ENCODE measurements around the gene SMIM35. TPM values are rescaled to one million over a fixed set of nuclear protein-coding genes. Genes with fewer than 3 reads are reported as not detected.
A peak's percentile ranks its signal among the peaks of the same experiment; 100 is the strongest.

The SMIM35 gene
- total RNA-seq (under 1 TPM; 0.44 to 0.55 TPM), polyA plus RNA-seq (under 1 TPM; 0.21 to 0.76 TPM)

DNA sequence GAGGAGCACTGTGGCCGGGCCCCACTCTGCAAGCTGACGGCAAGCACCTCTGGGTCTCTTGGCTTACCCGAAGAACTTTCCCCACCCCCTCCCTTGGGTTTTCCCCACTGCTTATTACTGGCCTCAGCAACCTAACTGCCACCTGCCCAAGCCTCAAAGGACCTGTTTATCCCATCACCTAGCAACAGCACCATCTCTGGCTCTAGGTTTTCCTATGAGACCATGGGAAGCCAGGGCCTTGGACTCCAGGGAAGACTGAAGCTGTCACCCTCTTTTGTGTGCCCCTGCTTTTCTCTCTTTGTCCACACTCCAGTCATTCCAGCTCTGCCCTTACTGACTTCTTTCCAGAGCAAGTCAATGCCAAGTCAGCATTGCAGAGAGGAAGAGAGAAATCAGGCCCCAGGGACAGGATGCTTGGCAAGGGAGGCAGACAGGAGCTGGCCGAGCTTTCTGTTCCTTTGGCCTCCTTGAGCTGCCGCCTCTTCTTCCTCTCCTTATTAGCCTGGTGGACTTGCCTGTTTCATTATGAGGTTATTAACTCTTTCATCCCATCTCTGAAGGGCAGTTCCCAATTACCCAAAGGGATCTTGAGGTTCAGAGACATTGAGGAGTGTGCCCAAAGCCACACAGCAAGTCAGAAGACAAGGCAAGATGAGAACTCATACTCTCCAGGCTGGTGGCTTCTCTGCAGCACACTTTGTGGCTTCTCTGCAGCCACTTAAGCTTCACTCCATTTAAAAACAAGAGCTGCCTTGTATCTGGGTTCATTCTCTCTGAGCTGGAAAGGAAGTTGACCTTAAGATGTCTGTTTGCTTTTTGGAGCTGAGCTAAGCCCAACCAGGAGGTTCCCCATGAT lies at the start of gene SMIM35:
Gene SMIM35 (minus strand): TSS at position 51 of the 856 bp plus-strand sequence. CDS start 206 bp downstream, outside the sequence.
- intact Hi-C loops (cut with micrococcal nuclease) = no loop called here
- H3K27ac ChIP-seq (ENCODE audit: low read depth, low read length) = no peak within 1 kb of the TSS
- DNase-seq = no peak
- H3K36me3 Mint-ChIP-seq = peaks cover 6 to 18% of the 10 kb centered on the region in 2 donors
- peaks cover 0 to 4% of the 10 kb centered on the region in 2 donors for H3K9me3 ChIP-seq (ENCODE audit: control insufficient read depth in 1 of 2, low read length in 2 of 2)
- no peaks in the 10 kb centered on the region for H3K36me3 ChIP-seq (ENCODE audit: insufficient read depth, low read length)
- no peak within 1 kb of the TSS for H3K4me3 Mint-ChIP-seq
- H3K27ac Mint-ChIP-seq = no peak within 1 kb of the TSS
- H3K9me3 Mint-ChIP-seq = peaks cover 0 to 33% (median 27%) of the 10 kb centered on the region in 8 donors
- CTCF ChIA-PET (ENCODE audit: partially characterized antibody) = no interaction called here
- POLR2A ChIA-PET (ENCODE audit: partially characterized antibody) = no interaction called here
- peaks cover 5 to 16% of the 10 kb centered on the region in 2 donors for H3K27me3 Mint-ChIP-seq
- H3K4me1 Mint-ChIP-seq = no peaks in the 10 kb centered on the region
- no peak within 1 kb of the TSS for H3K4me3 ChIP-seq (ENCODE audit: low read length in 2 of 2)
- no peaks in the 10 kb centered on the region for H3K27me3 ChIP-seq (ENCODE audit: insufficient read depth, low read length)
- H3K4me1 ChIP-seq (ENCODE audit: insufficient read depth, low read length) = no peaks in the 10 kb centered on the region

GRCh38 chr11:118136341-118136740 lies 49.6 kb upstream of the SMIM35 start:
- intact Hi-C loops (cut with micrococcal nuclease) = no loop called here
- H3K9me3 ChIP-seq (ENCODE audit: control insufficient read depth in 1 of 2, low read length in 2 of 2) = no peaks in the 10 kb centered on the region
- no peak for DNase-seq
- Mint-ChIP-seq H3K36me3 (no peaks in the 10 kb centered on the region), H3K4me3 (no peak overlapping the region), H3K9me3 (no peaks in the 10 kb centered on the region), H3K4me1 (no peaks in the 10 kb centered on the region), H3K27me3 (peaks cover 26 to 33% of the 10 kb centered on the region in 2 donors), H3K27ac (no peak overlapping the region)
- H3K4me1 ChIP-seq (ENCODE audit: insufficient read depth, low read length) = no peaks in the 10 kb centered on the region
- no peaks in the 10 kb centered on the region for H3K27me3 ChIP-seq (ENCODE audit: insufficient read depth, low read length)
- no peaks in the 10 kb centered on the region for H3K36me3 ChIP-seq (ENCODE audit: insufficient read depth, low read length)
- ChIA-PET CTCF (ENCODE audit: partially characterized antibody) (no interaction called here), POLR2A (ENCODE audit: partially characterized antibody) (no interaction called here)
- no peak overlapping the region for H3K4me3 ChIP-seq (ENCODE audit: low read length in 2 of 2)
- no peak overlapping the region for H3K27ac ChIP-seq (ENCODE audit: low read depth, low read length)

DNA sequence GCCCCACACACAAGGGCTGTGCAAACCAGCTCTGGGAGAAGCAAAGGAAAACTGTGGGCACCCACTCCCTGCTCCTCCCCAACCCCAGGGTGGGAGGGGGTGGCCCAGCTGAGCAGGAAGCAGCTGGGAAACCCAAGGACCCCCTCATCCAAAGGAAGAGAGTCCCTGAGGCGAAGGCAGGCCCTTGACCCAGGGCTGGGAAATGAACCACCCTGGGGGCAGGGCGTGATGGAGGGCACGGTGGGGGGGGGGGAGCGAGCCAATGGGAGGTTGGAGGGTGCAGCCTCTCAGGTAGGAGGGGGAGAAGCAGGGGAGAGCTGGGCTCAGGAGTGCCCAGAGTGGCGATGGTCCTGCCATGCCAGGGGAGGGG lies 49.0 kb upstream of the SMIM35 start:
- H3K4me1 ChIP-seq (ENCODE audit: insufficient read depth, low read length) = no peaks in the 10 kb centered on the region
- no peak for DNase-seq
- ChIA-PET POLR2A (ENCODE audit: partially characterized antibody) (no interaction called here), CTCF (ENCODE audit: partially characterized antibody) (no interaction called here)
- H3K27me3 ChIP-seq (ENCODE audit: insufficient read depth, low read length) = no peaks in the 10 kb centered on the region
- H3K36me3 ChIP-seq (ENCODE audit: insufficient read depth, low read length) = no peaks in the 10 kb centered on the region
- Mint-ChIP-seq H3K27ac (no peak overlapping the region), H3K4me1 (no peaks in the 10 kb centered on the region), H3K36me3 (no peaks in the 10 kb centered on the region), H3K4me3 (no peak overlapping the region), H3K9me3 (no peaks in the 10 kb centered on the region), H3K27me3 (peaks cover 22 to 32% of the 10 kb centered on the region in 2 donors)
- no peak overlapping the region for H3K4me3 ChIP-seq (ENCODE audit: low read length in 2 of 2)
- intact Hi-C loops (cut with micrococcal nuclease) = no loop called here
- H3K9me3 ChIP-seq (ENCODE audit: control insufficient read depth in 1 of 2, low read length in 2 of 2) = no peaks in the 10 kb centered on the region
- H3K27ac ChIP-seq (ENCODE audit: low read depth, low read length) = no peak overlapping the region

DNA sequence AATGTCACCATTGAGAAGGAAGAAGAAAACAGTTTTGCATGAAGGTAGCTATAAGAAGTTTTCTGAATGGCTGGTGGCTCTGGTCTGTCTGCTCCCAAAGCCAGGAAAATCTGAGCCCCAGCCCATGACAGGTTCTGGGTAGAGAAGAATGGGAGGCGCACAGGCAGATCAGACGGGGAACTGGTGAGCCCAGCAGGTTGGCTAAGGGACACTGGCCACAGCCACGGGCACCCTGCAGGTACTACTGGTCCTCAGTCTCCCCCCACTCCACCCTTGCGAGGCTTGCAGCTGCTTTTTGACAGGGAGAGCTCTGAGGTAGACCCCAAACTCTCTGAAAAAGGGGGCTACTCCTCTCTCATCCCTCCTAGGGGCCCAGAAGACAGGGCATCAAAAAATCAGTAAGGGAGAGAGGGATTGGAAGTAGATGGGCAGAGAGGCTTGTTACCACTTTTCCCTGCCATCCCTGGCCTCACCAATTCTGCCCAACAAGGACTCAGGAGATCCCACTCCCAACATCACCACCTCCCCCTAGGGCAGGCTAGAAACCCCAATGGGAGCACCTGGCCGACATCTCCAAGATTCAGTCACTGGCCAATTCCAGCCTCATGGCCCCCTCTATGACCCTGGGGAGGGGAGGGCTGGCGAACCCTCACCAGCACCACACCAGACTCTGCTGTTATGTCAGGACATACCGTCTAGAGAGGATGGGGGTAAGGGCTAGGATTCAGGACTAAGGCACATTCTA lies 48.5 kb upstream of the SMIM35 start:
- intact Hi-C loops (cut with micrococcal nuclease) = no loop called here
- H3K36me3 Mint-ChIP-seq = no peaks in the 10 kb centered on the region
- no peak overlapping the region for H3K27ac Mint-ChIP-seq
- Histone ChIP-seq H3K27ac (ENCODE audit: low read depth, low read length) (no peak overlapping the region), H3K36me3 (ENCODE audit: insufficient read depth, low read length) (no peaks in the 10 kb centered on the region), H3K4me3 (ENCODE audit: low read length in 2 of 2) (no peak overlapping the region), H3K27me3 (ENCODE audit: insufficient read depth, low read length) (no peaks in the 10 kb centered on the region), H3K4me1 (ENCODE audit: insufficient read depth, low read length) (no peaks in the 10 kb centered on the region), H3K9me3 (ENCODE audit: control insufficient read depth in 1 of 2, low read length in 2 of 2) (no peaks in the 10 kb centered on the region)
- H3K4me1 Mint-ChIP-seq = no peaks in the 10 kb centered on the region
- POLR2A ChIA-PET (ENCODE audit: partially characterized antibody) = no interaction called here
- CTCF ChIA-PET (ENCODE audit: partially characterized antibody) = interaction anchor here (1.1 to 1.8 kb wide), 3 partner anchors 8 to 1221 kb away, joined by 3 to 4 read pairs (median 3); no protein-coding TSS in a partner anchor
- DNase-seq = no peak
- H3K4me3 Mint-ChIP-seq = no peak overlapping the region
- peaks cover 18 to 27% of the 10 kb centered on the region in 2 donors for H3K27me3 Mint-ChIP-seq
- H3K9me3 Mint-ChIP-seq = no peaks in the 10 kb centered on the region

GRCh38 chr11:118133816-118134215 lies 47.1 kb upstream of the SMIM35 start:
- CTCF ChIA-PET (ENCODE audit: partially characterized antibody) = interaction anchor here (1.1 to 2.1 kb wide), 4 partner anchors 10 to 1222 kb away, joined by 3 to 9 read pairs (median 4); no protein-coding TSS in a partner anchor

DNA sequence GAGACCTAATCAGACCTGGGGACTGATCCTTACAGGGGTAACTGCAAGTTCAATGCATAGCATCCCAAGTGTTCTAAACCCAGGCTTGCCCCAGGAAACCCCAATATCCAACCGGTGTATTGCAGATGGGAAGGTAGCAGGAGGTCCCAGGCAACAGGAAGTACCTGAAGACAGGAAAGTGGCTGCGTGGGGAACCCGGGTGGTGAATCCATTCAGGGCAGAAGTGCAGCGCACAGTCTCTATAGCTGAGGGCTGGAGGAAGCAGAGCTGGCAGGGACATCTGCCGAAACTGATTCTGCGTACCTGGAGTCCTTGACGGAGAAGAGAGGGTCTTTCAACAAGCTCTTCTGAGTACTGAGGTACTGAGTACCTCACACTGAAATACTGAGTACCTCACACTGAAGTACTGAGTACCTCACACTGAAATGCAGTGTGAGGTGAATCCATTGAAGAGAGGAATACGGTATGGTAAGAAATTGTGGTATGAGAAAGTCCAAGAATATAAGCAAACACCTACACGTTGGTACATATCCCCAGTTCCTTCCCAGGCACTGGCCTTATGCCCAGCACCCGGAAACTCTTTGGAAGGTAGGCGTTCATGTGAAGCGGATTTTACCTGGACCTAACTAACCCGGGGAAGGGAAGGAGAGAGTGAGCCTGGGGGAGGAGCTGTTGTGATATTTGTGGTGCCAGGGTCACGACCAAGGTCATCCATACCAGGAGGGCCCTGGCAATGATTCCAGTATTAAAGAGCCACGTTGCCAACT lies 45.8 kb upstream of the SMIM35 start:
- intact Hi-C loops (cut with micrococcal nuclease) = no loop called here
- Mint-ChIP-seq H3K27me3 (peaks cover 12 to 21% of the 10 kb centered on the region in 2 donors), H3K9me3 (no peaks in the 10 kb centered on the region), H3K27ac (peak overlapping the region in 1 of 7 donors; percentile 48), H3K4me3 (no peak overlapping the region), H3K4me1 (no peaks in the 10 kb centered on the region), H3K36me3 (no peaks in the 10 kb centered on the region)
- Histone ChIP-seq H3K36me3 (ENCODE audit: insufficient read depth, low read length) (no peaks in the 10 kb centered on the region), H3K27me3 (ENCODE audit: insufficient read depth, low read length) (no peaks in the 10 kb centered on the region), H3K4me1 (ENCODE audit: insufficient read depth, low read length) (no peaks in the 10 kb centered on the region), H3K4me3 (ENCODE audit: low read length in 2 of 2) (no peak overlapping the region), H3K9me3 (ENCODE audit: control insufficient read depth in 1 of 2, low read length in 2 of 2) (no peaks in the 10 kb centered on the region), H3K27ac (ENCODE audit: low read depth, low read length) (no peak overlapping the region)
- ChIA-PET CTCF (ENCODE audit: partially characterized antibody) (interaction anchor here (2.1 kb wide), 1 partner anchor 39 kb away, joined by 9 read pairs; no protein-coding TSS in a partner anchor), POLR2A (ENCODE audit: partially characterized antibody) (no interaction called here)
- no peak for DNase-seq

More at GRCh38 chr11:118133816-118134215, 47.1 kb upstream of the SMIM35 start:
- Mint-ChIP-seq H3K36me3 (no peaks in the 10 kb centered on the region), H3K27ac (peak overlapping the region in 1 of 7 donors; percentile 43), H3K4me3 (no peak overlapping the region), H3K9me3 (no peaks in the 10 kb centered on the region), H3K4me1 (no peaks in the 10 kb centered on the region), H3K27me3 (peaks cover 14 to 24% of the 10 kb centered on the region in 2 donors)
- Histone ChIP-seq H3K36me3 (ENCODE audit: insufficient read depth, low read length) (no peaks in the 10 kb centered on the region), H3K4me3 (ENCODE audit: low read length in 2 of 2) (no peak overlapping the region), H3K27ac (ENCODE audit: low read depth, low read length) (no peak overlapping the region), H3K9me3 (ENCODE audit: control insufficient read depth in 1 of 2, low read length in 2 of 2) (no peaks in the 10 kb centered on the region), H3K27me3 (ENCODE audit: insufficient read depth, low read length) (no peaks in the 10 kb centered on the region), H3K4me1 (ENCODE audit: insufficient read depth, low read length) (no peaks in the 10 kb centered on the region)
- no peak for DNase-seq
- POLR2A ChIA-PET (ENCODE audit: partially characterized antibody) = interaction anchor here (0.6 kb wide), 1 partner anchor 9 kb away, joined by 3 read pairs; no protein-coding TSS in a partner anchor
- intact Hi-C loops (cut with micrococcal nuclease) = no loop called here
